Gastroesophageal sphincter (tissue), 3 donors: ENCODE results near the gene LDHAL6B.

ENCODE experiments used
- CTCF ChIP-seq, 4 experiments: fragments of 200-600 bp in 2 of 4; fragments of 450-650 bp in 2 of 4; sonication (generic) in 1 of 4; IDR thresholded peaks; one replicate each; pipeline ENCODE4 v1.5.1; 2017 to 2019; ENCODE audit warnings: antibody characterized with exemption in 4 of 4, mild to moderate bottlenecking in 2 of 4, moderate library complexity in 2 of 4
- EP300 ChIP-seq: sonication (generic); formaldehyde crosslinking; IDR thresholded peaks from one replicate; pipeline ENCODE4 v1.6.1; 2017; ENCODE audit warnings: antibody characterized with exemption, mild to moderate bottlenecking
- POLR2A ChIP-seq, 2 donors: fragments of 450-650 bp; IDR thresholded peaks; one replicate each; pipeline ENCODE4 v1.6.1; 2017; ENCODE audit warnings: antibody characterized with exemption in 2 of 2, mild to moderate bottlenecking in 2 of 2, moderate library complexity in 1 of 2
- POLR2AphosphoS5 ChIP-seq: sonication (generic); formaldehyde crosslinking; IDR thresholded peaks from one replicate; pipeline ENCODE4 v1.6.1; 2017; ENCODE audit warnings: antibody characterized with exemption

GRCh38 chr15:59236394-59236793 lies 29.8 kb downstream of the LDHAL6B start:
- no peak for TF ChIP-seq POLR2A (IDR thresholded peaks at IDR 0.05)
- no peak for TF ChIP-seq CTCF (IDR thresholded peaks at IDR 0.05)
- no peak for TF ChIP-seq POLR2AphosphoS5
- no peak for TF ChIP-seq EP300
